Subcutaneous abdominal adipose tissue (tissue), 5 donors: ENCODE data around the gene CHFR.
A peak's percentile ranks its signal among the peaks of the same experiment; 100 is the strongest.
"Not testable (repeated sequence)": the region's sequence is repeated elsewhere in the genome, so short reads cannot be mapped to it uniquely, and the experiment has no call there.

Source experiments
- H3K27ac ChIP-seq: one replicate; pipeline ENCODE4 v1.7.0; 2013; ENCODE audit warnings: low read depth, mild to moderate bottlenecking, inconsistent platforms, low read length, moderate library complexity
- H3K27me3 ChIP-seq, 5 donors: one replicate each; pipeline ENCODE4 v1.7.0; 2013; ENCODE audit warnings: low read length in 5 of 5, inconsistent platforms in 1 of 5; ENCODE audit not compliant: control insufficient read depth in 5 of 5, insufficient read depth in 4 of 5
- H3K36me3 ChIP-seq, 5 donors: one replicate each; pipeline ENCODE4 v1.7.0; 2013; ENCODE audit warnings: low read length in 5 of 5; ENCODE audit not compliant: control insufficient read depth in 5 of 5, insufficient read depth in 5 of 5
- H3K4me1 ChIP-seq, 5 donors: one replicate each; pipeline ENCODE4 v1.7.0; 2013; ENCODE audit warnings: low read length in 5 of 5, mild to moderate bottlenecking in 3 of 5, moderate library complexity in 1 of 5; ENCODE audit not compliant: control insufficient read depth in 5 of 5, insufficient read depth in 5 of 5
- H3K4me3 ChIP-seq, 5 donors: one replicate each; pipeline ENCODE4 v1.7.0; 2013; ENCODE audit warnings: low read length in 5 of 5, low read depth in 1 of 5
- H3K9ac ChIP-seq, 5 donors: one replicate each; pipeline ENCODE4 v1.7.0; 2013; ENCODE audit warnings: low read length in 5 of 5, mild to moderate bottlenecking in 4 of 5, moderate library complexity in 3 of 5
- H3K9me3 ChIP-seq, 5 donors: one replicate each; pipeline ENCODE4 v1.7.0; 2013; ENCODE audit warnings: low read length in 5 of 5; ENCODE audit not compliant: control insufficient read depth in 5 of 5
- donor health status: healthy.
- donor health status: healthy.
- donor health status: healthy.
- donor health status: healthy.
- donor health status: healthy.

The CHFR gene

GRCh38 chr12:132842449-132843045 lies 44.9 kb downstream of the CHFR start:
- Histone ChIP-seq H3K4me1 (peaks cover 0 to 12% (median 11%) of the 10 kb centered on the region in 5 donors), H3K4me3 (no peak overlapping the region), H3K9me3 (no peaks in the 10 kb centered on the region), H3K36me3 (peaks cover 5 to 74% (median 66%) of the 10 kb centered on the region in 5 donors), H3K27me3 (no peaks in the 10 kb centered on the region), H3K9ac (no peak overlapping the region), H3K27ac (no peak overlapping the region)

- H3K27me3 ChIP-seq = no peaks in the 10 kb centered on the region
- H3K9ac ChIP-seq = no peak overlapping the region
- peaks cover 0 to 16% (median 14%) of the 10 kb centered on the region in 5 donors for H3K4me1 ChIP-seq
- H3K27ac ChIP-seq = no peak overlapping the region
- H3K9me3 ChIP-seq = no peaks in the 10 kb centered on the region
- no peak overlapping the region for H3K4me3 ChIP-seq
- H3K36me3 ChIP-seq = peaks cover 5 to 64% (median 55%) of the 10 kb centered on the region in 5 donors
Measured at GRCh38 chr12:132841151-132841550, 46.3 kb downstream of the CHFR start.

GRCh38 chr12:132840536-132840935 lies 46.9 kb downstream of the CHFR start:
- peaks cover 3 to 58% (median 50%) of the 10 kb centered on the region in 5 donors for H3K36me3 ChIP-seq

GRCh38 chr12:132839558-132840235 lies 47.7 kb downstream of the CHFR start:
- Histone ChIP-seq H3K9ac (no peak overlapping the region), H3K27ac (no peak overlapping the region), H3K4me1 (peaks cover 0 to 16% (median 14%) of the 10 kb centered on the region in 5 donors), H3K27me3 (no peaks in the 10 kb centered on the region), H3K9me3 (no peaks in the 10 kb centered on the region), H3K36me3 (peaks cover 3 to 55% (median 47%) of the 10 kb centered on the region in 5 donors), H3K4me3 (no peak overlapping the region)

More at GRCh38 chr12:132840536-132840935, 46.9 kb downstream of the CHFR start:
- Histone ChIP-seq H3K4me3 (no peak overlapping the region), H3K27ac (no peak overlapping the region), H3K27me3 (no peaks in the 10 kb centered on the region), H3K4me1 (peaks cover 0 to 16% (median 14%) of the 10 kb centered on the region in 5 donors), H3K9me3 (no peaks in the 10 kb centered on the region), H3K9ac (no peak overlapping the region)

- Histone ChIP-seq H3K9me3 (no peaks in the 10 kb centered on the region), H3K4me3 (no peak overlapping the region), H3K27ac (no peak overlapping the region), H3K27me3 (no peaks in the 10 kb centered on the region), H3K4me1 (peaks cover 0 to 16% (median 14%) of the 10 kb centered on the region in 5 donors), H3K9ac (peak overlapping the region in 1 of 5 donors; percentile 47), H3K36me3 (peaks cover 3 to 58% (median 43%) of the 10 kb centered on the region in 5 donors)
Measured at GRCh38 chr12:132838410-132839080, 48.9 kb downstream of the CHFR start.

GRCh38 chr12:132837693-132838409 lies 49.6 kb downstream of the CHFR start:
- peaks cover 3 to 59% (median 44%) of the 10 kb centered on the region in 5 donors for H3K36me3 ChIP-seq
- H3K9me3 ChIP-seq = no peaks in the 10 kb centered on the region
- peak overlapping the region in 1 of 5 donors; percentile 47 for H3K9ac ChIP-seq
- H3K27me3 ChIP-seq = no peaks in the 10 kb centered on the region
- H3K27ac ChIP-seq = no peak overlapping the region
- H3K4me1 ChIP-seq = peaks cover 0 to 16% (median 14%) of the 10 kb centered on the region in 5 donors
- peak overlapping the region in 3 of 5 donors; percentile 6 to 36 (median 12) for H3K4me3 ChIP-seq

- Histone ChIP-seq H3K9ac (no peak overlapping the region), H3K4me3 (no peak overlapping the region), H3K27me3 (no peaks in the 10 kb centered on the region), H3K27ac (no peak overlapping the region), H3K36me3 (peaks cover 3 to 53% (median 35%) of the 10 kb centered on the region in 5 donors), H3K9me3 (no peaks in the 10 kb centered on the region), H3K4me1 (peaks cover 0 to 16% (median 14%) of the 10 kb centered on the region in 5 donors)
Measured at GRCh38 chr12:132836795-132837331, 50.5 kb downstream of the CHFR start.

- Histone ChIP-seq H3K4me1 (peaks cover 0 to 16% (median 14%) of the 10 kb centered on the region in 5 donors), H3K36me3 (peaks cover 3 to 47% (median 30%) of the 10 kb centered on the region in 5 donors)
- H3K27me3 ChIP-seq, H3K9me3 ChIP-seq, H3K27ac ChIP-seq, H3K4me3 ChIP-seq, H3K9ac ChIP-seq: not testable (repeated sequence)
Measured at GRCh38 chr12:132836230-132836629, 51.2 kb downstream of the CHFR start.

- no peak overlapping the region for H3K27ac ChIP-seq
- H3K36me3 ChIP-seq = peaks cover 0 to 38% (median 22%) of the 10 kb centered on the region in 5 donors
- H3K9me3 ChIP-seq = no peaks in the 10 kb centered on the region
- H3K4me3 ChIP-seq = no peak overlapping the region
- H3K27me3 ChIP-seq = no peaks in the 10 kb centered on the region
- peaks cover 0 to 16% (median 14%) of the 10 kb centered on the region in 5 donors for H3K4me1 ChIP-seq
- no peak overlapping the region for H3K9ac ChIP-seq
Measured at GRCh38 chr12:132835076-132836025, 52.1 kb downstream of the CHFR start.
